HepG2 (cell line): Measurements from ENCODE around the gene RAN. TPM values are rescaled to one million over a fixed set of nuclear protein-coding genes. Genes with fewer than 3 reads are reported as not detected.

Source experiments
- ETV5 ChIP-seq: IDR thresholded peaks from 2 replicates; pipeline ENCODE4 v1.6.1; 2018; ENCODE audit warnings: missing biosample characterization, missing genetic modification reagents, inconsistent platforms, borderline replicate concordance
- FOSL1 ChIP-seq: sonication (generic); formaldehyde crosslinking; IDR thresholded peaks from 2 replicates; pipeline ENCODE4 v1.9.0; 2021; ENCODE audit warnings: missing genetic modification reagents, borderline replicate concordance
- KDM1A ChIP-seq: IDR thresholded peaks from 2 replicates; pipeline ENCODE4 v1.6.1; 2016; ENCODE audit warnings: missing compliant biosample characterization
- PCBP2 ChIP-seq: fragments of 200-400 bp; formaldehyde crosslinking; optimal IDR thresholded peaks from 2 replicates; pipeline ENCODE3; 2018; ENCODE audit warnings: low read length, low read depth; ENCODE audit not compliant: poor library complexity, severe bottlenecking
- SNAPC2 ChIP-seq: sonication (generic); formaldehyde crosslinking; IDR thresholded peaks from 2 replicates; pipeline ENCODE4 v1.8.1; 2022; ENCODE audit warnings: mild to moderate bottlenecking, missing genetic modification reagents
- SOX13 ChIP-seq, 3 experiments: fragments of 450-650 bp in 1 of 3; sonication (generic) in 1 of 3; formaldehyde crosslinking in 1 of 3; IDR thresholded peaks in 2 of 3; conservative IDR thresholded peaks in 1 of 3; 2 replicates each; pipeline versions ENCODE4 v1.5.0 to v1.6.1; 2016 to 2020; ENCODE audit warnings: antibody characterized with exemption in 1 of 3, mild to moderate bottlenecking in 1 of 3, missing compliant biosample characterization in 1 of 3, missing genetic modification reagents in 1 of 3, moderate library complexity in 1 of 3
- TCF7L2 ChIP-seq: IDR thresholded peaks from 2 replicates; pipeline ENCODE4 v1.6.1; 2011; ENCODE audit warnings: mild to moderate bottlenecking, low read depth, low read length, moderate library complexity
- ZNF570 ChIP-seq: sonication (generic); formaldehyde crosslinking; IDR thresholded peaks from 2 replicates; pipeline ENCODE4 v1.4.0; 2020; ENCODE audit warnings: mild to moderate bottlenecking, missing genetic modification reagents, borderline replicate concordance
- ZNF605 ChIP-seq: sonication (generic); formaldehyde crosslinking; IDR thresholded peaks from 2 replicates; pipeline ENCODE4 v1.8.0; 2022; ENCODE audit warnings: mild to moderate bottlenecking, missing genetic modification reagents
- polyA plus RNA-seq, 8 experiments: library from polyadenylated mRNA; depleted of rRNA in 3 of 8; stranded (reverse) in 7 of 8; unstranded in 1 of 8; fragments of >200 nt; fragmentation: Illumina TruSeq in 4 of 8; extraction: Trizol in 4 of 8; gene quantifications; 2 replicates each; pipeline versions ENCODE4 v1.2.1 to v1.2.3, GENCODE V29; 2011 to 2016; ENCODE audit warnings: low read depth in 4 of 8, missing spikeins in 1 of 8, mixed read lengths in 1 of 8; ENCODE audit not compliant: insufficient read depth in 1 of 8
- total RNA-seq, 5 experiments: library from RNA; depleted of rRNA; stranded (reverse); fragments of >200 nt; fragmentation: Illumina TruSeq; extraction: Trizol; gene quantifications; 2 replicates each; pipeline ENCODE4 v1.2.3, GENCODE V29; 2016; ENCODE audit warnings: low read depth in 1 of 5
- TF ChIP-seq, protein P1 (sequence below): sonication (generic); formaldehyde crosslinking; IDR thresholded peaks from 2 replicates; pipeline ENCODE4 v1.5.1; 2020; ENCODE audit warnings: mild to moderate bottlenecking, missing genetic modification reagents, borderline replicate concordance
- TF ChIP-seq, protein P2 (sequence below): sonication (generic); formaldehyde crosslinking; IDR thresholded peaks from 2 replicates; pipeline ENCODE4 v1.8.1; 2023; ENCODE audit warnings: mild to moderate bottlenecking, missing genetic modification reagents
- TF ChIP-seq, protein P3 (sequence below): IDR thresholded peaks from 2 replicates; pipeline ENCODE4 v1.6.1; 2016
- TF ChIP-seq, protein P4 (sequence below): sonication (generic); formaldehyde crosslinking; conservative IDR thresholded peaks from 2 replicates; pipeline ENCODE4 v1.8.0; 2022; ENCODE audit warnings: missing genetic modification reagents
- TF ChIP-seq, protein P5 (sequence below): sonication (generic); formaldehyde crosslinking; IDR thresholded peaks from 2 replicates; pipeline ENCODE4 v1.4.0; 2020; ENCODE audit warnings: missing genetic modification reagents, borderline replicate concordance

RAN gene
- total and polyA plus RNA-seq, 2 of the 13 experiments (the other 11 are each of a cell fraction or from before 2014, with no cell fraction given): 1,335 to 1,630 TPM

DNA sequence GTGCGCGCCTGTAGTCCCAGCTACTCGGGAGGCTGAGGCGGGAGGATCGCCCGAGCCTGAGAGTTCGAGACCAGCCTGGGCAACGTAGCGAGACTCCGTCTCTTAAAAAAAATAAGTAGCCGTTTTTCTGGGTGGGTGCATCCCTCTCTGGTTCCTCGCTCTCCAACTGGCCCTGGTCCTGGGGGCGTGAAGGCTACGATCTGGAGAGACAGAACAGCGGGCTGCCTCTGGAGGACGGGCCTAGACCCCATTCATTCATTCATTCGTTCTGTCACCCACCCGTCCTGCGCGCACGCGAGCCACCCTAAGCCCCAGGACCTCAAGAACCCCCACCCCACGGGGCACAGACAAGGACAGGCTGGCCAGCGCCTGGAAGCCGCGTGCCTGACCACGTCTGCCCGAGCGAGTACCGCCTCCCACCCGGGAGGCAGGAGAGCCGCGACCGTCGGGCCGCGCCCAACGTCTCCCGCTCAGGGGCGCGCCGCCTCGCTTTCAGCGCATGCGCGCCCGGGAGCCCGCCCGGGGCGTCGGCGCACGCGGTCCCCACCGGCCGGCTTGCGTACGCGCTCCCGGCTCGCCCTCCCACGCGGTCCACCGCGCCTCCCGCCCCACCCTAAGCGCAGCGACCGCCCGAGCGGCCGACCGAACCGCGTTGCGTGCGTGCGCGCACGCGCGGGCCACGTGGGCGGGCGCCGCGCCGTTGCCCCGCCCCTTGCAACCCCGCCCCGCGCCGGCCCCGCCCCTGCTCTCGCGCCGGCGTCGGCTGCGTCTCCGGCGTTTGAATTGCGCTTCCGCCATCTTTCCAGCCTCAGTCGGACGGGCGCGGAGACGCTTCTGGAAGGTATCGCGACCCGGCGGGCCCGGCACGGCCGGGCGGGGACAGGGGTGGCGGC lies at the start of gene RAN (continued):
- TF ChIP-seq, protein P1, sequence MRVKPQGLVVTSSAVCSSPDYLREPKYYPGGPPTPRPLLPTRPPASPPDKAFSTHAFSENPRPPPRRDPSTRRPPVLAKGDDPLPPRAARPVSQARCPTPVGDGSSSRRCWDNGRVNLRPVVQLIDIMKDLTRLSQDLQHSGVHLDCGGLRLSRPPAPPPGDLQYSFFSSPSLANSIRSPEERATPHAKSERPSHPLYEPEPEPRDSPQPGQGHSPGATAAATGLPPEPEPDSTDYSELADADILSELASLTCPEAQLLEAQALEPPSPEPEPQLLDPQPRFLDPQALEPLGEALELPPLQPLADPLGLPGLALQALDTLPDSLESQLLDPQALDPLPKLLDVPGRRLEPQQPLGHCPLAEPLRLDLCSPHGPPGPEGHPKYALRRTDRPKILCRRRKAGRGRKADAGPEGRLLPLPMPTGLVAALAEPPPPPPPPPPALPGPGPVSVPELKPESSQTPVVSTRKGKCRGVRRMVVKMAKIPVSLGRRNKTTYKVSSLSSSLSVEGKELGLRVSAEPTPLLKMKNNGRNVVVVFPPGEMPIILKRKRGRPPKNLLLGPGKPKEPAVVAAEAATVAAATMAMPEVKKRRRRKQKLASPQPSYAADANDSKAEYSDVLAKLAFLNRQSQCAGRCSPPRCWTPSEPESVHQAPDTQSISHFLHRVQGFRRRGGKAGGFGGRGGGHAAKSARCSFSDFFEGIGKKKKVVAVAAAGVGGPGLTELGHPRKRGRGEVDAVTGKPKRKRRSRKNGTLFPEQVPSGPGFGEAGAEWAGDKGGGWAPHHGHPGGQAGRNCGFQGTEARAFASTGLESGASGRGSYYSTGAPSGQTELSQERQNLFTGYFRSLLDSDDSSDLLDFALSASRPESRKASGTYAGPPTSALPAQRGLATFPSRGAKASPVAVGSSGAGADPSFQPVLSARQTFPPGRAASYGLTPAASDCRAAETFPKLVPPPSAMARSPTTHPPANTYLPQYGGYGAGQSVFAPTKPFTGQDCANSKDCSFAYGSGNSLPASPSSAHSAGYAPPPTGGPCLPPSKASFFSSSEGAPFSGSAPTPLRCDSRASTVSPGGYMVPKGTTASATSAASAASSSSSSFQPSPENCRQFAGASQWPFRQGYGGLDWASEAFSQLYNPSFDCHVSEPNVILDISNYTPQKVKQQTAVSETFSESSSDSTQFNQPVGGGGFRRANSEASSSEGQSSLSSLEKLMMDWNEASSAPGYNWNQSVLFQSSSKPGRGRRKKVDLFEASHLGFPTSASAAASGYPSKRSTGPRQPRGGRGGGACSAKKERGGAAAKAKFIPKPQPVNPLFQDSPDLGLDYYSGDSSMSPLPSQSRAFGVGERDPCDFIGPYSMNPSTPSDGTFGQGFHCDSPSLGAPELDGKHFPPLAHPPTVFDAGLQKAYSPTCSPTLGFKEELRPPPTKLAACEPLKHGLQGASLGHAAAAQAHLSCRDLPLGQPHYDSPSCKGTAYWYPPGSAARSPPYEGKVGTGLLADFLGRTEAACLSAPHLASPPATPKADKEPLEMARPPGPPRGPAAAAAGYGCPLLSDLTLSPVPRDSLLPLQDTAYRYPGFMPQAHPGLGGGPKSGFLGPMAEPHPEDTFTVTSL: no peak
- TF ChIP-seq ZNF570 (CRISPR knock-in tag) (no peak), ZNF605 (no peak), ETV5 (CRISPR knock-in tag) (no peak), FOSL1 (CRISPR knock-in tag) (no peak), KDM1A (CRISPR knock-in tag) (no peak), SNAPC2 (CRISPR knock-in tag) (no peak), SOX13 (IDR thresholded peaks at IDR 0.05) (no peak), SOX13 (CRISPR knock-in tag; conservative IDR thresholded peaks at IDR 0.05 in 1 of 2, IDR thresholded peaks at IDR 0.05 in 1 of 2) (no peak), PCBP2 (no peak), TCF7L2 (no peak)
- TF ChIP-seq, protein P2, sequence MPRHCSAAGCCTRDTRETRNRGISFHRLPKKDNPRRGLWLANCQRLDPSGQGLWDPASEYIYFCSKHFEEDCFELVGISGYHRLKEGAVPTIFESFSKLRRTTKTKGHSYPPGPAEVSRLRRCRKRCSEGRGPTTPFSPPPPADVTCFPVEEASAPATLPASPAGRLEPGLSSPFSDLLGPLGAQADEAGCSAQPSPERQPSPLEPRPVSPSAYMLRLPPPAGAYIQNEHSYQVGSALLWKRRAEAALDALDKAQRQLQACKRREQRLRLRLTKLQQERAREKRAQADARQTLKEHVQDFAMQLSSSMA (CRISPR knock-in tag): no peak
- TF ChIP-seq, protein P3, sequence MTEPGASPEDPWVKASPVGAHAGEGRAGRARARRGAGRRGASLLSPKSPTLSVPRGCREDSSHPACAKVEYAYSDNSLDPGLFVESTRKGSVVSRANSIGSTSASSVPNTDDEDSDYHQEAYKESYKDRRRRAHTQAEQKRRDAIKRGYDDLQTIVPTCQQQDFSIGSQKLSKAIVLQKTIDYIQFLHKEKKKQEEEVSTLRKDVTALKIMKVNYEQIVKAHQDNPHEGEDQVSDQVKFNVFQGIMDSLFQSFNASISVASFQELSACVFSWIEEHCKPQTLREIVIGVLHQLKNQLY (CRISPR knock-in tag): 0 out of 2 replicates have a peak, but pooled peaks have one; percentile 20
- TF ChIP-seq, protein P4, sequence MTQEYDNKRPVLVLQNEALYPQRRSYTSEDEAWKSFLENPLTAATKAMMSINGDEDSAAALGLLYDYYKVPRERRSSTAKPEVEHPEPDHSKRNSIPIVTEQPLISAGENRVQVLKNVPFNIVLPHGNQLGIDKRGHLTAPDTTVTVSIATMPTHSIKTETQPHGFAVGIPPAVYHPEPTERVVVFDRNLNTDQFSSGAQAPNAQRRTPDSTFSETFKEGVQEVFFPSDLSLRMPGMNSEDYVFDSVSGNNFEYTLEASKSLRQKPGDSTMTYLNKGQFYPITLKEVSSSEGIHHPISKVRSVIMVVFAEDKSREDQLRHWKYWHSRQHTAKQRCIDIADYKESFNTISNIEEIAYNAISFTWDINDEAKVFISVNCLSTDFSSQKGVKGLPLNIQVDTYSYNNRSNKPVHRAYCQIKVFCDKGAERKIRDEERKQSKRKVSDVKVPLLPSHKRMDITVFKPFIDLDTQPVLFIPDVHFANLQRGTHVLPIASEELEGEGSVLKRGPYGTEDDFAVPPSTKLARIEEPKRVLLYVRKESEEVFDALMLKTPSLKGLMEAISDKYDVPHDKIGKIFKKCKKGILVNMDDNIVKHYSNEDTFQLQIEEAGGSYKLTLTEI (CRISPR knock-in tag): no peak
- TF ChIP-seq, protein P5, sequence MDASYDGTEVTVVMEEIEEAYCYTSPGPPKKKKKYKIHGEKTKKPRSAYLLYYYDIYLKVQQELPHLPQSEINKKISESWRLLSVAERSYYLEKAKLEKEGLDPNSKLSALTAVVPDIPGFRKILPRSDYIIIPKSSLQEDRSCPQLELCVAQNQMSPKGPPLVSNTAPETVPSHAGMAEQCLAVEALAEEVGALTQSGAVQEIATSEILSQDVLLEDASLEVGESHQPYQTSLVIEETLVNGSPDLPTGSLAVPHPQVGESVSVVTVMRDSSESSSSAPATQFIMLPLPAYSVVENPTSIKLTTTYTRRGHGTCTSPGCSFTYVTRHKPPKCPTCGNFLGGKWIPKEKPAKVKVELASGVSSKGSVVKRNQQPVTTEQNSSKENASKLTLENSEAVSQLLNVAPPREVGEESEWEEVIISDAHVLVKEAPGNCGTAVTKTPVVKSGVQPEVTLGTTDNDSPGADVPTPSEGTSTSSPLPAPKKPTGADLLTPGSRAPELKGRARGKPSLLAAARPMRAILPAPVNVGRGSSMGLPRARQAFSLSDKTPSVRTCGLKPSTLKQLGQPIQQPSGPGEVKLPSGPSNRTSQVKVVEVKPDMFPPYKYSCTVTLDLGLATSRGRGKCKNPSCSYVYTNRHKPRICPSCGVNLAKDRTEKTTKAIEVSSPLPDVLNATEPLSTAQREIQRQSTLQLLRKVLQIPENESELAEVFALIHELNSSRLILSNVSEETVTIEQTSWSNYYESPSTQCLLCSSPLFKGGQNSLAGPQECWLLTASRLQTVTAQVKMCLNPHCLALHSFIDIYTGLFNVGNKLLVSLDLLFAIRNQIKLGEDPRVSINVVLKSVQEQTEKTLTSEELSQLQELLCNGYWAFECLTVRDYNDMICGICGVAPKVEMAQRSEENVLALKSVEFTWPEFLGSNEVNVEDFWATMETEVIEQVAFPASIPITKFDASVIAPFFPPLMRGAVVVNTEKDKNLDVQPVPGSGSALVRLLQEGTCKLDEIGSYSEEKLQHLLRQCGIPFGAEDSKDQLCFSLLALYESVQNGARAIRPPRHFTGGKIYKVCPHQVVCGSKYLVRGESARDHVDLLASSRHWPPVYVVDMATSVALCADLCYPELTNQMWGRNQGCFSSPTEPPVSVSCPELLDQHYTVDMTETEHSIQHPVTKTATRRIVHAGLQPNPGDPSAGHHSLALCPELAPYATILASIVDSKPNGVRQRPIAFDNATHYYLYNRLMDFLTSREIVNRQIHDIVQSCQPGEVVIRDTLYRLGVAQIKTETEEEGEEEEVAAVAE: no peak
